Suprapubic skin (tissue), 4 donors: ENCODE data around the gene PPIP5K1. TPM values are rescaled to one million over a fixed set of nuclear protein-coding genes. Genes with fewer than 3 reads are reported as not detected.
"Not testable (repeated sequence)": the region's sequence is repeated elsewhere in the genome, so short reads cannot be mapped to it uniquely, and the experiment has no call there.

Source experiments
- DNase-seq, 2 donors: peaks; one replicate each; pipeline ENCODE4 v3.0.0-alpha.2; 2019; ENCODE audit warnings: low spot score in 2 of 2
- H3K27ac ChIP-seq: fragments of 200-600 bp; sonication (generic); one replicate; pipeline ENCODE4 v1.5.1; 2019
- H3K27me3 ChIP-seq: fragments of 200-600 bp; sonication (generic); one replicate; pipeline ENCODE4 v1.5.1; 2019
- H3K36me3 ChIP-seq: fragments of 200-600 bp; sonication (generic); one replicate; pipeline ENCODE4 v1.5.1; 2019
- H3K4me1 ChIP-seq: fragments of 200-600 bp; sonication (generic); one replicate; pipeline ENCODE4 v1.5.1; 2019
- H3K4me3 ChIP-seq: fragments of 200-600 bp; sonication (generic); one replicate; pipeline ENCODE4 v1.5.1; 2019; ENCODE audit warnings: mild to moderate bottlenecking
- H3K9me3 ChIP-seq: fragments of 200-600 bp; sonication (generic); one replicate; pipeline ENCODE4 v1.5.1; 2019
- CTCF ChIP-seq, 2 donors: fragments of 200-600 bp in 1 of 2; fragments of 450-650 bp in 1 of 2; sonication (generic) in 1 of 2; IDR thresholded peaks; one replicate each; pipeline ENCODE4 v1.5.1; 2016 to 2019; ENCODE audit warnings: antibody characterized with exemption in 2 of 2, mild to moderate bottlenecking in 1 of 2, moderate library complexity in 1 of 2
- EP300 ChIP-seq: sonication (generic); formaldehyde crosslinking; IDR thresholded peaks from one replicate; pipeline ENCODE4 v1.6.1; 2017; ENCODE audit warnings: antibody characterized with exemption
- POLR2A ChIP-seq, 2 donors: fragments of 450-650 bp; IDR thresholded peaks; one replicate each; pipeline ENCODE4 v1.6.1; 2017; ENCODE audit warnings: antibody characterized with exemption in 2 of 2, mild to moderate bottlenecking in 2 of 2, moderate library complexity in 2 of 2
- POLR2AphosphoS5 ChIP-seq, 3 donors: sonication (generic); formaldehyde crosslinking; IDR thresholded peaks; one replicate each; pipeline ENCODE4 v1.6.1; 2017; ENCODE audit warnings: antibody characterized with exemption in 3 of 3
- WGBS: methylation state at CpG from one replicate; pipeline ENCODE4 v1.1.5; 2018; 5-methylcytosine and 5-hydroxymethylcytosine counted together
- total RNA-seq, 4 donors: library from RNA; depleted of rRNA; stranded (reverse); fragments of >200 nt; gene quantifications; one replicate each; pipeline ENCODE4 v1.1.0, GENCODE V29; 2016

PPIP5K1 gene
- total RNA-seq: 10 to 100 TPM; 23.8 to 63.6 (median 32.6) TPM

GRCh38 chr15:43589778-43590466 is at the start of gene PPIP5K1:
TSS of gene PPIP5K1 (minus strand) at chr15:43590208. CDS start at chr15:43584504, 5,704 bp downstream.
- H3K4me3 ChIP-seq, H3K9me3 ChIP-seq, H3K27ac ChIP-seq, H3K4me1 ChIP-seq, H3K36me3 ChIP-seq, H3K27me3 ChIP-seq, DNase-seq: not testable (repeated sequence)
- no CpG with 5 or more reads among the region's 54 CpGs for WGBS

GRCh38 chr15:43638464-43639204 is 48.6 kb upstream of the PPIP5K1 start:
- not testable (repeated sequence) for H3K36me3 ChIP-seq, H3K9me3 ChIP-seq, H3K27me3 ChIP-seq, H3K4me1 ChIP-seq, H3K27ac ChIP-seq, DNase-seq, H3K4me3 ChIP-seq
- 94% methylated on average over 8 of the region's 8 CpGs for WGBS

- not testable (repeated sequence) for H3K27me3 ChIP-seq, H3K4me1 ChIP-seq, DNase-seq, H3K9me3 ChIP-seq, H3K4me3 ChIP-seq, H3K36me3 ChIP-seq, H3K27ac ChIP-seq
Measured at GRCh38 chr15:43626937-43627336, 36.9 kb upstream of the PPIP5K1 start.

GRCh38 chr15:43625106-43625505 is 35.1 kb upstream of the PPIP5K1 start:
- no peak overlapping the region for H3K4me3 ChIP-seq
- no peaks in the 10 kb centered on the region for H3K4me1 ChIP-seq
- no peak for DNase-seq
- no peaks in the 10 kb centered on the region for H3K36me3 ChIP-seq
- peaks cover 4% of the 10 kb centered on the region for H3K27me3 ChIP-seq
- H3K27ac ChIP-seq: no peak overlapping the region
- TF ChIP-seq EP300: no peak
- no peak for TF ChIP-seq POLR2A (IDR thresholded peaks at IDR 0.05)
- no peak for TF ChIP-seq POLR2AphosphoS5 (IDR thresholded peaks at IDR 0.05)
- no peak for TF ChIP-seq CTCF (IDR thresholded peaks at IDR 0.05)
- H3K9me3 ChIP-seq: no peaks in the 10 kb centered on the region
- 28% methylated on average over 5 of the region's 5 CpGs for WGBS

GRCh38 chr15:43622068-43622799 is 32.2 kb upstream of the PPIP5K1 start:
- DNase-seq, H3K27ac ChIP-seq, H3K27me3 ChIP-seq, H3K9me3 ChIP-seq, H3K4me3 ChIP-seq, H3K4me1 ChIP-seq, H3K36me3 ChIP-seq: not testable (repeated sequence)
- WGBS: 45% methylated on average over 5 of the region's 7 CpGs

GRCh38 chr15:43618700-43619099 is 28.7 kb upstream of the PPIP5K1 start, which contains the start of gene STRC:
TSS of gene STRC (minus strand) at chr15:43618800. CDS start at chr15:43618722, 78 bp downstream.
- WGBS: no CpG with 5 or more reads among the region's 2 CpGs
- not testable (repeated sequence) for H3K27ac ChIP-seq

GRCh38 chr15:43617750-43618149 is 27.7 kb upstream of the PPIP5K1 start:
- H3K4me3 ChIP-seq, H3K36me3 ChIP-seq, H3K27me3 ChIP-seq, DNase-seq, H3K4me1 ChIP-seq, H3K27ac ChIP-seq, H3K9me3 ChIP-seq: not testable (repeated sequence)
- no CpG with 5 or more reads among the region's 8 CpGs for WGBS

More at GRCh38 chr15:43618700-43619099, 28.7 kb upstream of the PPIP5K1 start, which contains the start of gene STRC:
- not testable (repeated sequence) for DNase-seq, H3K9me3 ChIP-seq, H3K4me1 ChIP-seq, H3K36me3 ChIP-seq, H3K27me3 ChIP-seq, H3K4me3 ChIP-seq

- WGBS: 58% methylated on average over 6 of the region's 6 CpGs
- peak in 1 of 2 donors; percentile 8 for DNase-seq
Measured at GRCh38 chr15:43602233-43602632, 12.2 kb upstream of the PPIP5K1 start.

GRCh38 chr15:43600200-43600599 is 10.2 kb upstream of the PPIP5K1 start:
- not testable (repeated sequence) for H3K27me3 ChIP-seq, H3K4me1 ChIP-seq, H3K9me3 ChIP-seq, H3K27ac ChIP-seq, H3K36me3 ChIP-seq, DNase-seq, H3K4me3 ChIP-seq
- no CpG with 5 or more reads among the region's 2 CpGs for WGBS

More at GRCh38 chr15:43602233-43602632, 12.2 kb upstream of the PPIP5K1 start:
- not testable (repeated sequence) for H3K4me3 ChIP-seq, H3K27me3 ChIP-seq, H3K9me3 ChIP-seq, H3K36me3 ChIP-seq, H3K4me1 ChIP-seq, H3K27ac ChIP-seq

- DNase-seq: peak in 1 of 2 donors; percentile 28
- not testable (repeated sequence) for H3K27me3 ChIP-seq, H3K36me3 ChIP-seq, H3K4me1 ChIP-seq, H3K4me3 ChIP-seq, H3K9me3 ChIP-seq, H3K27ac ChIP-seq
- 88% methylated on average over 6 of the region's 6 CpGs for WGBS
Measured at GRCh38 chr15:43599131-43599530, 9.1 kb upstream of the PPIP5K1 start.

GRCh38 chr15:43593328-43594190 is 3.6 kb upstream of the PPIP5K1 start, which contains the start of gene CKMT1B:
TSS of gene CKMT1B (plus strand) at chr15:43594027. CDS start at chr15:43594219, 192 bp downstream.
- not testable (repeated sequence) for H3K36me3 ChIP-seq, DNase-seq, H3K27ac ChIP-seq, H3K4me3 ChIP-seq, H3K9me3 ChIP-seq, H3K4me1 ChIP-seq, H3K27me3 ChIP-seq
- no CpG with 5 or more reads among the region's 43 CpGs for WGBS
